Fibroblast of the aortic adventitia (primary cell): Measurements from ENCODE around the gene NUP88. TPM values are rescaled to one million over a fixed set of nuclear protein-coding genes. Genes with fewer than 3 reads are reported as not detected.

Experiments used
- DNase-seq: peaks from one replicate; pipeline ENCODE4 v3.0.0-alpha.2; 2010; ENCODE audit warnings: low read depth
- H3K4me3 ChIP-seq: 2 replicates; pipeline ENCODE4 v1.5.1; 2011; ENCODE audit warnings: low read depth, mild to moderate bottlenecking, control low read depth, low read length, moderate library complexity
- CTCF ChIP-seq: IDR thresholded peaks from 2 replicates; pipeline ENCODE4 v1.5.1; 2011; ENCODE audit warnings: mild to moderate bottlenecking, low read length, control low read depth, inconsistent platforms; ENCODE audit not compliant: insufficient read depth
- total RNA-seq: library from RNA; depleted of rRNA; stranded (reverse); fragments of >200 nt; gene quantifications from 2 replicates; pipeline ENCODE4 v1.2.3, GENCODE V29; 2012; ENCODE audit warnings: low replicate concordance

The NUP88 gene
- total RNA-seq, 1 donor = 106 TPM

- H3K4me3 ChIP-seq = no peak overlapping the region
- no peak for TF ChIP-seq CTCF
- DNase-seq = peak; percentile 68
Measured at GRCh38 chr17:5355421-5356129, 63.9 kb downstream of the NUP88 start.

GRCh38 chr17:5354886-5355415 lies 64.5 kb downstream of the NUP88 start:
- no peak for TF ChIP-seq CTCF
- H3K4me3 ChIP-seq = no peak overlapping the region
- DNase-seq = no peak

GRCh38 chr17:5354310-5354709 lies 65.2 kb downstream of the NUP88 start:
- no peak overlapping the region for H3K4me3 ChIP-seq
- TF ChIP-seq CTCF = no peak
- no peak for DNase-seq

- TF ChIP-seq CTCF = no peak
- DNase-seq = no peak
- no peak overlapping the region for H3K4me3 ChIP-seq
Measured at GRCh38 chr17:5352681-5353289, 66.7 kb downstream of the NUP88 start.

GRCh38 chr17:5344914-5345313 lies 74.5 kb downstream of the NUP88 start:
- DNase-seq = no peak
- H3K4me3 ChIP-seq = no peak overlapping the region
- no peak for TF ChIP-seq CTCF

Other genes with a start within 250 kb of the NUP88 start
- gene ZNF594, start 227.8 kb downstream of the NUP88 start, total RNA-seq = 4.7 and 7.6 TPM in 2 replicates
- not detected in 2 replicates for gene SCIMP, start 184.8 kb downstream of the NUP88 start, total RNA-seq
- 43.5 and 81.4 TPM in 2 replicates for gene RABEP1, start 137.4 kb downstream of the NUP88 start, total RNA-seq
- gene RPAIN, start 520 bp upstream of the NUP88 start, total RNA-seq = 31.2 and 41.9 TPM in 2 replicates
- gene C1QBP, start 19.5 kb upstream of the NUP88 start, total RNA-seq = 189 and 204 TPM in 2 replicates
- 6.5 and 11.7 TPM in 2 replicates for gene DHX33, start 49.3 kb upstream of the NUP88 start, total RNA-seq
- gene DERL2, start 66.5 kb upstream of the NUP88 start, total RNA-seq = 11.2 and 45.6 TPM in 2 replicates
- gene MIS12, start 66.9 kb upstream of the NUP88 start, total RNA-seq = 7.4 and 22.8 TPM in 2 replicates
- 35.1 and 55.4 TPM in 2 replicates for gene NLRP1, start 164.8 kb upstream of the NUP88 start, total RNA-seq